HepG2 (cell line): Measurements from ENCODE around the gene VAMP8. TPM values are rescaled to one million over a fixed set of nuclear protein-coding genes. Genes with fewer than 3 reads are reported as not detected.

Experiments
- BHLHE40 ChIP-seq: IDR thresholded peaks from 2 replicates; pipeline ENCODE4 v1.6.1; 2011; ENCODE audit warnings: low read length, improper control_type of control experiment
- KDM6A ChIP-seq: IDR thresholded peaks from 2 replicates; pipeline ENCODE4 v1.6.1; 2016; ENCODE audit warnings: low read depth
- MAFG ChIP-seq: sonication (generic); formaldehyde crosslinking; IDR thresholded peaks from 2 replicates; pipeline ENCODE4 v1.5.1; 2020; ENCODE audit warnings: mild to moderate bottlenecking, missing genetic modification reagents
- MEIS1 ChIP-seq: sonication (generic); formaldehyde crosslinking; IDR thresholded peaks from 2 replicates; pipeline ENCODE4 v1.9.0; 2021; ENCODE audit warnings: mild to moderate bottlenecking, missing genetic modification reagents, moderate library complexity, borderline replicate concordance
- MTA3 ChIP-seq: sonication (generic); formaldehyde crosslinking; IDR thresholded peaks from 2 replicates; pipeline ENCODE4 v1.4.0; 2020; ENCODE audit warnings: missing genetic modification reagents
- NCOA5 ChIP-seq: sonication (generic); formaldehyde crosslinking; IDR thresholded peaks from 2 replicates; pipeline ENCODE4 v1.4.0; 2020; ENCODE audit warnings: missing genetic modification reagents
- SNAI1 ChIP-seq: sonication (generic); formaldehyde crosslinking; IDR thresholded peaks from 2 replicates; pipeline ENCODE4 v1.5.0; 2020; ENCODE audit warnings: mild to moderate bottlenecking, missing genetic modification reagents, borderline replicate concordance
- TBX2 ChIP-seq: sonication (generic); formaldehyde crosslinking; IDR thresholded peaks from 2 replicates; pipeline ENCODE4 v1.5.0; 2020; ENCODE audit warnings: missing genetic modification reagents, mild to moderate bottlenecking, borderline replicate concordance
- ZNF343 ChIP-seq: sonication (generic); formaldehyde crosslinking; IDR thresholded peaks from 2 replicates; pipeline ENCODE4 v1.4.0; 2020; ENCODE audit warnings: mild to moderate bottlenecking, missing genetic modification reagents
- ZNF354B ChIP-seq: sonication (generic); formaldehyde crosslinking; IDR thresholded peaks from 2 replicates; pipeline ENCODE4 v1.8.0; 2022; ENCODE audit warnings: mild to moderate bottlenecking, missing genetic modification reagents
- ZSCAN29 ChIP-seq: sonication (generic); formaldehyde crosslinking; conservative IDR thresholded peaks from 2 replicates; pipeline ENCODE4 v1.4.0; 2020; ENCODE audit warnings: mild to moderate bottlenecking, missing genetic modification reagents
- ZSCAN30 ChIP-seq: sonication (generic); formaldehyde crosslinking; IDR thresholded peaks from 2 replicates; pipeline ENCODE4 v1.5.0; 2020; ENCODE audit warnings: mild to moderate bottlenecking, missing genetic modification reagents
- polyA plus RNA-seq, 8 experiments: library from polyadenylated mRNA; depleted of rRNA in 3 of 8; stranded (reverse) in 7 of 8; unstranded in 1 of 8; fragments of >200 nt; fragmentation: Illumina TruSeq in 4 of 8; extraction: Trizol in 4 of 8; gene quantifications; 2 replicates each; pipeline versions ENCODE4 v1.2.1 to v1.2.3, GENCODE V29; 2011 to 2016; ENCODE audit warnings: low read depth in 4 of 8, missing spikeins in 1 of 8, mixed read lengths in 1 of 8; ENCODE audit not compliant: insufficient read depth in 1 of 8
- total RNA-seq, 5 experiments: library from RNA; depleted of rRNA; stranded (reverse); fragments of >200 nt; fragmentation: Illumina TruSeq; extraction: Trizol; gene quantifications; 2 replicates each; pipeline ENCODE4 v1.2.3, GENCODE V29; 2016; ENCODE audit warnings: low read depth in 1 of 5
- TF ChIP-seq, protein P1 (sequence below): sonication (generic); formaldehyde crosslinking; IDR thresholded peaks from 2 replicates; pipeline ENCODE4 v1.4.0; 2020; ENCODE audit warnings: missing genetic modification reagents
- TF ChIP-seq, protein P2 (sequence below): sonication (generic); formaldehyde crosslinking; IDR thresholded peaks from 2 replicates; pipeline ENCODE4 v1.4.0; 2020; ENCODE audit warnings: missing genetic modification reagents
- TF ChIP-seq, protein P3 (sequence below): sonication (generic); formaldehyde crosslinking; IDR thresholded peaks from 2 replicates; pipeline ENCODE4 v1.4.0; 2020; ENCODE audit warnings: missing genetic modification reagents
- TF ChIP-seq, protein P4 (sequence below): sonication (generic); formaldehyde crosslinking; IDR thresholded peaks from 2 replicates; pipeline ENCODE4 v1.5.1; 2020; ENCODE audit warnings: missing genetic modification reagents, mild to moderate bottlenecking, borderline replicate concordance
- TF ChIP-seq, protein P5 (sequence below): sonication (generic); formaldehyde crosslinking; IDR thresholded peaks from 2 replicates; pipeline ENCODE4 v1.4.0; 2020; ENCODE audit warnings: missing genetic modification reagents

VAMP8 gene
- total and polyA plus RNA-seq, 2 of the 13 experiments (the other 11 are each of a cell fraction or from before 2014, with no cell fraction given), result 83.3 to 157 TPM

DNA sequence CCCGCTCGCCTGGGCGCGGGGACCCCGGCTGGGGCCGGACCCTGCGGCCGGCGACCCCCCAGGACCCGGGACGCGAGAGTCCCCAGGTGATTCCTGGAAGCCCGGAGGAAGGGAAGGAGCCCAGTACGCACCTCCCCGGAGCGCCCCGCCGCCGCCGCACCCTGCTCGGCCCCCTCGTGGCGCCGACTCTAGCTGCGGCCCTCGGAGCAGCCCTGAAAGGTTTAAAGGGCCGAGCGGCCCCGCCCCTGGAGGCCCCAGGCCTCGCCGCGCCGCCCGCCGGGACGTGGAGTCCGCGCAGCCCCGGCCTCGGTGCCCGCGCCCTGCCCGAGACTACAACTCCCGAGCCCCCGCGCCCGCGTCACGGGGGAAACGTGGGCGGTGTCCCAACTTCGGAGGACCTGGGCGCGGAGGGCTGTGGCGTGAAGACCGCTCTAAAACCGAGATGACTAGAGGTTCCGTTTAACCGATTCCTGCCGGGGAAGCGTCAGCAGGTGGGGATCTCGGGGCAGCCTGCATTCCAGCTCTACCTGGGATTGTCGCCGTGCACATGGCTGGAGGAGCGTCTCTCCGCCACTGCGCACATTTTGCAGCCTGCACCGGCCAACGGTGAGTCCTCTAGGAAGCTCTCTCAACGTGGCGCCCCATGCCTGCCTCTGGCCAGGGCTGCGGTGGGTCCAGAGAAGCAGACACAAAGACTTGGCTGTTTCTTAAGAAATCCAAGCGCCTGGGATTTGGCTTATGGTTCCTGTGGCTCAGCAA lies 25.3 kb downstream of the VAMP8 start, which contains the start of gene TMEM150A (continued):
- TF ChIP-seq, protein P1, sequence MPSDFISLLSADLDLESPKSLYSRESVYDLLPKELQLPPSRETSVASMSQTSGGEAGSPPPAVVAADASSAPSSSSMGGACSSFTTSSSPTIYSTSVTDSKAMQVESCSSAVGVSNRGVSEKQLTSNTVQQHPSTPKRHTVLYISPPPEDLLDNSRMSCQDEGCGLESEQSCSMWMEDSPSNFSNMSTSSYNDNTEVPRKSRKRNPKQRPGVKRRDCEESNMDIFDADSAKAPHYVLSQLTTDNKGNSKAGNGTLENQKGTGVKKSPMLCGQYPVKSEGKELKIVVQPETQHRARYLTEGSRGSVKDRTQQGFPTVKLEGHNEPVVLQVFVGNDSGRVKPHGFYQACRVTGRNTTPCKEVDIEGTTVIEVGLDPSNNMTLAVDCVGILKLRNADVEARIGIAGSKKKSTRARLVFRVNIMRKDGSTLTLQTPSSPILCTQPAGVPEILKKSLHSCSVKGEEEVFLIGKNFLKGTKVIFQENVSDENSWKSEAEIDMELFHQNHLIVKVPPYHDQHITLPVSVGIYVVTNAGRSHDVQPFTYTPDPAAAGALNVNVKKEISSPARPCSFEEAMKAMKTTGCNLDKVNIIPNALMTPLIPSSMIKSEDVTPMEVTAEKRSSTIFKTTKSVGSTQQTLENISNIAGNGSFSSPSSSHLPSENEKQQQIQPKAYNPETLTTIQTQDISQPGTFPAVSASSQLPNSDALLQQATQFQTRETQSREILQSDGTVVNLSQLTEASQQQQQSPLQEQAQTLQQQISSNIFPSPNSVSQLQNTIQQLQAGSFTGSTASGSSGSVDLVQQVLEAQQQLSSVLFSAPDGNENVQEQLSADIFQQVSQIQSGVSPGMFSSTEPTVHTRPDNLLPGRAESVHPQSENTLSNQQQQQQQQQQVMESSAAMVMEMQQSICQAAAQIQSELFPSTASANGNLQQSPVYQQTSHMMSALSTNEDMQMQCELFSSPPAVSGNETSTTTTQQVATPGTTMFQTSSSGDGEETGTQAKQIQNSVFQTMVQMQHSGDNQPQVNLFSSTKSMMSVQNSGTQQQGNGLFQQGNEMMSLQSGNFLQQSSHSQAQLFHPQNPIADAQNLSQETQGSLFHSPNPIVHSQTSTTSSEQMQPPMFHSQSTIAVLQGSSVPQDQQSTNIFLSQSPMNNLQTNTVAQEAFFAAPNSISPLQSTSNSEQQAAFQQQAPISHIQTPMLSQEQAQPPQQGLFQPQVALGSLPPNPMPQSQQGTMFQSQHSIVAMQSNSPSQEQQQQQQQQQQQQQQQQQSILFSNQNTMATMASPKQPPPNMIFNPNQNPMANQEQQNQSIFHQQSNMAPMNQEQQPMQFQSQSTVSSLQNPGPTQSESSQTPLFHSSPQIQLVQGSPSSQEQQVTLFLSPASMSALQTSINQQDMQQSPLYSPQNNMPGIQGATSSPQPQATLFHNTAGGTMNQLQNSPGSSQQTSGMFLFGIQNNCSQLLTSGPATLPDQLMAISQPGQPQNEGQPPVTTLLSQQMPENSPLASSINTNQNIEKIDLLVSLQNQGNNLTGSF (CRISPR knock-in tag), result no peak
- no peak; the same call in 1 of the 2 replicates for TF ChIP-seq ZNF354B (CRISPR knock-in tag)
- TF ChIP-seq, protein P2, sequence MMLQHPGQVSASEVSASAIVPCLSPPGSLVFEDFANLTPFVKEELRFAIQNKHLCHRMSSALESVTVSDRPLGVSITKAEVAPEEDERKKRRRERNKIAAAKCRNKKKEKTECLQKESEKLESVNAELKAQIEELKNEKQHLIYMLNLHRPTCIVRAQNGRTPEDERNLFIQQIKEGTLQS, result 0 out of 2 replicates have a peak, but pooled peaks have one; percentile 7
- TF ChIP-seq NCOA5 (CRISPR knock-in tag), result no peak
- no peak for TF ChIP-seq MTA3 (CRISPR knock-in tag)
- no peak; the same call in 1 of the 2 replicates for TF ChIP-seq TBX2 (CRISPR knock-in tag)
- no peak for TF ChIP-seq ZSCAN30 (CRISPR knock-in tag)
- TF ChIP-seq, protein P3, sequence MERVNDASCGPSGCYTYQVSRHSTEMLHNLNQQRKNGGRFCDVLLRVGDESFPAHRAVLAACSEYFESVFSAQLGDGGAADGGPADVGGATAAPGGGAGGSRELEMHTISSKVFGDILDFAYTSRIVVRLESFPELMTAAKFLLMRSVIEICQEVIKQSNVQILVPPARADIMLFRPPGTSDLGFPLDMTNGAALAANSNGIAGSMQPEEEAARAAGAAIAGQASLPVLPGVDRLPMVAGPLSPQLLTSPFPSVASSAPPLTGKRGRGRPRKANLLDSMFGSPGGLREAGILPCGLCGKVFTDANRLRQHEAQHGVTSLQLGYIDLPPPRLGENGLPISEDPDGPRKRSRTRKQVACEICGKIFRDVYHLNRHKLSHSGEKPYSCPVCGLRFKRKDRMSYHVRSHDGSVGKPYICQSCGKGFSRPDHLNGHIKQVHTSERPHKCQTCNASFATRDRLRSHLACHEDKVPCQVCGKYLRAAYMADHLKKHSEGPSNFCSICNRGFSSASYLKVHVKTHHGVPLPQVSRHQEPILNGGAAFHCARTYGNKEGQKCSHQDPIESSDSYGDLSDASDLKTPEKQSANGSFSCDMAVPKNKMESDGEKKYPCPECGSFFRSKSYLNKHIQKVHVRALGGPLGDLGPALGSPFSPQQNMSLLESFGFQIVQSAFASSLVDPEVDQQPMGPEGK, result peak; percentile 60
- no peak for TF ChIP-seq MAFG (CRISPR knock-in tag)
- TF ChIP-seq, protein P4, sequence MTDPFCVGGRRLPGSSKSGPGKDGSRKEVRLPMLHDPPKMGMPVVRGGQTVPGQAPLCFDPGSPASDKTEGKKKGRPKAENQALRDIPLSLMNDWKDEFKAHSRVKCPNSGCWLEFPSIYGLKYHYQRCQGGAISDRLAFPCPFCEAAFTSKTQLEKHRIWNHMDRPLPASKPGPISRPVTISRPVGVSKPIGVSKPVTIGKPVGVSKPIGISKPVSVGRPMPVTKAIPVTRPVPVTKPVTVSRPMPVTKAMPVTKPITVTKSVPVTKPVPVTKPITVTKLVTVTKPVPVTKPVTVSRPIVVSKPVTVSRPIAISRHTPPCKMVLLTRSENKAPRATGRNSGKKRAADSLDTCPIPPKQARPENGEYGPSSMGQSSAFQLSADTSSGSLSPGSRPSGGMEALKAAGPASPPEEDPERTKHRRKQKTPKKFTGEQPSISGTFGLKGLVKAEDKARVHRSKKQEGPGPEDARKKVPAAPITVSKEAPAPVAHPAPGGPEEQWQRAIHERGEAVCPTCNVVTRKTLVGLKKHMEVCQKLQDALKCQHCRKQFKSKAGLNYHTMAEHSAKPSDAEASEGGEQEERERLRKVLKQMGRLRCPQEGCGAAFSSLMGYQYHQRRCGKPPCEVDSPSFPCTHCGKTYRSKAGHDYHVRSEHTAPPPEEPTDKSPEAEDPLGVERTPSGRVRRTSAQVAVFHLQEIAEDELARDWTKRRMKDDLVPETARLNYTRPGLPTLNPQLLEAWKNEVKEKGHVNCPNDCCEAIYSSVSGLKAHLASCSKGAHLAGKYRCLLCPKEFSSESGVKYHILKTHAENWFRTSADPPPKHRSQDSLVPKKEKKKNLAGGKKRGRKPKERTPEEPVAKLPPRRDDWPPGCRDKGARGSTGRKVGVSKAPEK (CRISPR knock-in tag), result no peak
- TF ChIP-seq BHLHE40, result no peak
- no peak for TF ChIP-seq MEIS1 (CRISPR knock-in tag)
- TF ChIP-seq ZNF343 (CRISPR knock-in tag), result no peak
- no peak for TF ChIP-seq KDM6A (CRISPR knock-in tag)
- TF ChIP-seq ZSCAN29 (CRISPR knock-in tag), result no peak
- TF ChIP-seq, protein P5, sequence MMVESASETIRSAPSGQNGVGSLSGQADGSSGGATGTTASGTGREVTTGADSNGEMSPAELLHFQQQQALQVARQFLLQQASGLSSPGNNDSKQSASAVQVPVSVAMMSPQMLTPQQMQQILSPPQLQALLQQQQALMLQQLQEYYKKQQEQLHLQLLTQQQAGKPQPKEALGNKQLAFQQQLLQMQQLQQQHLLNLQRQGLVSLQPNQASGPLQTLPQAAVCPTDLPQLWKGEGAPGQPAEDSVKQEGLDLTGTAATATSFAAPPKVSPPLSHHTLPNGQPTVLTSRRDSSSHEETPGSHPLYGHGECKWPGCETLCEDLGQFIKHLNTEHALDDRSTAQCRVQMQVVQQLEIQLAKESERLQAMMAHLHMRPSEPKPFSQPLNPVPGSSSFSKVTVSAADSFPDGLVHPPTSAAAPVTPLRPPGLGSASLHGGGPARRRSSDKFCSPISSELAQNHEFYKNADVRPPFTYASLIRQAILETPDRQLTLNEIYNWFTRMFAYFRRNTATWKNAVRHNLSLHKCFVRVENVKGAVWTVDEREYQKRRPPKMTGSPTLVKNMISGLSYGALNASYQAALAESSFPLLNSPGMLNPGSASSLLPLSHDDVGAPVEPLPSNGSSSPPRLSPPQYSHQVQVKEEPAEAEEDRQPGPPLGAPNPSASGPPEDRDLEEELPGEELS (CRISPR knock-in tag), result peak; percentile 28; the same call in 1 of the 2 replicates
- peak; percentile 93 for TF ChIP-seq SNAI1 (CRISPR knock-in tag)
